Activated naive CD8-positive, alpha-beta T cell treated with anti-CD3 and anti-CD28 coated beads, Interleukin-2, amount 50 U/mL, for 24 hours (primary cell): ENCODE measurements around the gene PRXL2A.
"Not testable (repeated sequence)": the region's sequence is repeated elsewhere in the genome, so short reads cannot be mapped to it uniquely, and the experiment has no call there.

Experiments
- ATAC-seq: fragments of 150-1000 bp; cut with Tn5 transposase; one replicate; pipeline ENCODE4 v1.10.0; 2021
- DNase-seq: peaks from one replicate; pipeline ENCODE4 v3.0.0; 2021
- H3K27ac Mint-ChIP-seq: one replicate; pipeline ENCODE4 v1.8.0; 2021; ENCODE audit warnings: mild to moderate bottlenecking, mixed read lengths
- H3K27me3 Mint-ChIP-seq: one replicate; pipeline ENCODE4 v1.8.0; 2021; ENCODE audit warnings: mixed read lengths
- H3K36me3 Mint-ChIP-seq: one replicate; pipeline ENCODE4 v1.8.0; 2021; ENCODE audit warnings: low read depth, mixed read lengths
- H3K4me1 Mint-ChIP-seq: one replicate; pipeline ENCODE4 v1.8.0; 2021; ENCODE audit warnings: mixed read lengths
- H3K4me3 Mint-ChIP-seq: one replicate; pipeline ENCODE4 v1.8.0; 2021; ENCODE audit warnings: mild to moderate bottlenecking, moderate library complexity, mixed read lengths
- H3K9me3 Mint-ChIP-seq: one replicate; pipeline ENCODE4 v1.8.0; 2021; ENCODE audit warnings: mixed read lengths

The PRXL2A gene

DNA sequence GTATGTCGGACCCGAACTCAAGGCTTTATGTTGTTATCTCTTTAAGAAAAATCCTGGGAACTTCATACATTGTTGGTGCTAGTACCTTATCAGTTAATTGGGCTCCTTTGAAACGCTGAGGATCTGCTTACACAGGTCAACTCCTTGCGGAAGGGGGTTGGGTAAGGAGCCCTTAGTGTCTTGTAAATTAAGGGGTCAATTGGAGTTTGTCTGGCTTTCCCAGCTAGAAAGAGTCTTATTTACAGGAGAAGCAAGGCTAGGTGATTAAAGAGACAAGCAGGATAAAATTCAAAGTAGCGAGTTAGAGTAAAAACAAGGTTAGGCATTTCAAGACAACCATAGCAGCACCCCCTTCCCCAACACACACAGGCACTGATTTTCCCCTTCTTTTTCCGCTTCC lies 8.9 kb downstream of the PRXL2A start:
- H3K4me3 Mint-ChIP-seq, ATAC-seq, H3K27ac Mint-ChIP-seq, H3K27me3 Mint-ChIP-seq, H3K9me3 Mint-ChIP-seq, DNase-seq, H3K36me3 Mint-ChIP-seq: not testable (repeated sequence)
- H3K4me1 Mint-ChIP-seq = peaks cover 18% of the 10 kb centered on the region

DNA sequence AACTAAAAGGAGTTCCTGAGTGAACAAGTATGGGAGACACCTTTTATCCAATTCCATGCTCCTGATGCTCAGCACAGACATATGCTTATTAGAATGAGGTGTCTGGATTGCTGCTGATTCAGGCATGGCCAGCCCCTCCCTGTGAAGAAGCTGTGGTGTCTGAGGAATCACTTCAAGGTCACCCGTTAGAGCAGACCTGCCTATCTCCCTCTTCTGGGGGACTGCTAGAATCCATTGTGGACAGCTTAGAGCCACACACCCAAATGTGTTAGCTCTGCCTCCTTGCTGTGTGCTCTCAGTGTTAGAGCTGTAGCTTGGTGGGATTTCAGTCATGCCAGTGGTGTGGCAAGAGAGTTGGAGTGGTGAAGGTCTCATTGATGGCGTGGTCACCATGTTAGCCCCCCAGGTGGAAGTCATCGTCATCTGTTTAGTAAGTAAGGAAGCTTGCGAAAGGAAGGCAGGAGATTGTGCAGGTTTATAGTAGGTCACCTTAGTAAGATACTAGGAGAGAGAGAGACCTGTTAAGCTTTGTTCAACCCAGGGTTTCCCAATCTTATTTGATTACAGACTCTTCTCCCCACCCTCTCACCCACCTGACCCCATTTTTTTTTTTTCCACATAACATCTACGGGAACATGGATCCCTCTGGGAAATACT lies 12.8 kb downstream of the PRXL2A start:
- no peak overlapping the region for H3K27ac Mint-ChIP-seq
- no peak overlapping the region for H3K4me3 Mint-ChIP-seq
- no peaks in the 10 kb centered on the region for H3K4me1 Mint-ChIP-seq
- peaks cover 4% of the 10 kb centered on the region for H3K36me3 Mint-ChIP-seq
- H3K9me3 Mint-ChIP-seq = no peaks in the 10 kb centered on the region
- H3K27me3 Mint-ChIP-seq = no peaks in the 10 kb centered on the region
- ATAC-seq = no peak
- DNase-seq = no peak

DNA sequence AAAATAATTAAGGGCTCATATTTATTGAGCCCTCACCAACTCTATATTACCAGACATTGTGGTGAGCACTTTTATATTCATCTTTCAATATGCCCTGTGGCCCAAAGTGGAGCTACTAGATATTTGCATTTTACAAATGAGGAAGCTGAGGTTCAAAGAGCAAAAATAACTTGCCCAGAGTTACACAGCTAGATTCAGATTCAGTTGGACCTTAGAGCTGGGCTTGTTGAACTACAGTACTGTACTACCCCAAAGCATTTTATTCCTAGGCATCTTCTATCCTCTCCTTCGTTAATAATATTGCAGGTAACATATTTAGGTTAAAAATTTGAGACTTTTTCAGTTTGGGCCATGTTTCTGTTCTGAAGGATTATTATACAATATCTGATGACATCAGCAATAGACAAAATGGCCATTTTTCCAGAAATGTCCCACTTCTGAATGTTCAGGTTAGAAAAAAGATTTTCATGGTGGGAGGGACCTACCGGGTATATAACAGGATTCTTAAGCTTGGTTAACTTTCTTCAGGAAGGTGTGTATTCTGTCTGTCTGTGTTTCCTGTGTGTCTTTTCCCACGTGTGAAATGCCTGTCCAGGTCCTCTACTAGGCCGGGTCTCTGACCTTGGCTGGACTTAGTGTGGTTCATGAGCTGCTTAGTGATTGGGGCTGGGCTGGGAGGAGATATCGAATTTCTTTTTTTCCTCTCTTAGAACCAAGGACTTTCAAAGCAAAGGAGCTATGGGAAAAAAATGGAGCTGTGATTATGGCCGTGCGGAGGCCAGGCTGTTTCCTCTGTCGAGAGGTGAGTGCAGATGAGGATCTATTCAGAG lies 13.6 kb downstream of the PRXL2A start:
- Mint-ChIP-seq H3K27me3 (no peaks in the 10 kb centered on the region), H3K4me1 (no peaks in the 10 kb centered on the region), H3K27ac (no peak overlapping the region), H3K36me3 (peaks cover 4% of the 10 kb centered on the region), H3K9me3 (no peaks in the 10 kb centered on the region), H3K4me3 (no peak overlapping the region)
- DNase-seq = no peak
- no peak for ATAC-seq

DNA sequence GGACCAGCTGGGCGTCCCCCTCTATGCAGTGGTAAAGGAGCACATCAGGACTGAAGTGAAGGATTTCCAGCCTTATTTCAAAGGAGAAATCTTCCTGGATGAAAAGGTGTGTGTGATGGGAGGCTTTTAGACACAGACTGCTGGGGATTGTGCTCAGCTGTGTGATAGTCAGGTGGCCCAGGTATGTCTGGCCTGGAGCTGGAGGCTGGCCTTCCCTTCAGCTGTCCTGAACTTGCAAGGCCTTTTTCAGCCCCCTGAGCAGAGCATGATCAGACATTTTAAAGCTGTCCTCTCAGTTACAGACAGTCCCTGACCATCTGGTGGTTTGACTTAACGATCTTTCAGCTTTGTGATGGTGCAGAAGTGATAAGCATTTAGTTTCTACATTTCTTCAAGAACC lies 17.6 kb downstream of the PRXL2A start:
- Mint-ChIP-seq H3K27ac (no peak overlapping the region), H3K36me3 (peaks cover 12% of the 10 kb centered on the region), H3K4me3 (no peak overlapping the region), H3K27me3 (no peaks in the 10 kb centered on the region), H3K9me3 (no peaks in the 10 kb centered on the region), H3K4me1 (peaks cover 2% of the 10 kb centered on the region)
- DNase-seq (no peak), ATAC-seq (no peak)

DNA sequence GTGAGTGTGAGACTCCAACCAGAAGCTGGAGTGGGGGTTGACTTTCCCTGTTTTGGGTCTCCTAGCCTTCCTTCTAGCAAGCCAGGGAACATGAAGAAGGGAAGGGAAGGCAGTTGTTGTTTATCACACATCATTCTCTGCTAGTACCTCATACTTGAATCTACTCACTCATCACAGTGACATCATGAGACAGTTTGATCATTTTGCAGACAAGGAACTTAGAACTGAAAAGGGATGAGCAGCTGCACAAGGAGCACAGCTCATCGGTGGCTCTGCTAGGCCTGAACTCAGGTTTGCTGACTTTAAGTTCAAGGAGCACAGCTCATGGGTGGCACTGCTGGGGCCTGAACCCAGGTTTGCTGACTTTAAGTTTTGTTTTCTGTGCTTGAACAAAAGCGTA lies 19.2 kb downstream of the PRXL2A start:
- peaks cover 10% of the 10 kb centered on the region for H3K36me3 Mint-ChIP-seq
- ATAC-seq (no peak), DNase-seq (no peak)
- H3K9me3 Mint-ChIP-seq = no peaks in the 10 kb centered on the region
- no peaks in the 10 kb centered on the region for H3K27me3 Mint-ChIP-seq
- H3K4me1 Mint-ChIP-seq = peaks cover 2% of the 10 kb centered on the region
- no peak overlapping the region for H3K27ac Mint-ChIP-seq
- H3K4me3 Mint-ChIP-seq = no peak overlapping the region

DNA sequence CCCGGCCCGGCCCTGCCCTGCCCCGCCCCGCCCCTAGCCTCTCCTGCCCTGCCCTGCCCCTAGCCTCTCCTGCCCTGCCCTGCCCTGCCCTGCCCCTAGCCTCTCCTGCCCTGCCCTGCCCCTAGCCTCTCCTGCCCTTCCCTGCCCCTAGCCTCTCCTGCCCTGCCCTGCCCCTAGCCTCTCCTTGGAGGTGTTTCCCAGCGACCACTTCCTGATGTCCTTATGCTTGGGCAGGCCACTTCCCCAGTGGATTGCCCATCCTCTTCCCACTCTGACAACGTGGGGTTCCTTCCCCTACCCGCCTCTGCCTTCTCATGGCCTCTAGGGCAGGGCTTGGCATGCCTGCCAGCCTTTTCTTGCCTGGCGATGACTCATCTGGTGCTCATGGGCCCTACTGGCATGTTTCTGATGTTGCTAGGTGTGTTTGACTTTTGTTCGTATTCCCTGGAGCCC lies 21.2 kb downstream of the PRXL2A start:
- no peaks in the 10 kb centered on the region for H3K9me3 Mint-ChIP-seq
- DNase-seq = no peak
- no peak overlapping the region for H3K27ac Mint-ChIP-seq
- H3K4me3 Mint-ChIP-seq = no peak overlapping the region
- H3K27me3 Mint-ChIP-seq = no peaks in the 10 kb centered on the region
- peaks cover 9% of the 10 kb centered on the region for H3K36me3 Mint-ChIP-seq
- peak; percentile 10 for ATAC-seq
- H3K4me1 Mint-ChIP-seq = peaks cover 2% of the 10 kb centered on the region

DNA sequence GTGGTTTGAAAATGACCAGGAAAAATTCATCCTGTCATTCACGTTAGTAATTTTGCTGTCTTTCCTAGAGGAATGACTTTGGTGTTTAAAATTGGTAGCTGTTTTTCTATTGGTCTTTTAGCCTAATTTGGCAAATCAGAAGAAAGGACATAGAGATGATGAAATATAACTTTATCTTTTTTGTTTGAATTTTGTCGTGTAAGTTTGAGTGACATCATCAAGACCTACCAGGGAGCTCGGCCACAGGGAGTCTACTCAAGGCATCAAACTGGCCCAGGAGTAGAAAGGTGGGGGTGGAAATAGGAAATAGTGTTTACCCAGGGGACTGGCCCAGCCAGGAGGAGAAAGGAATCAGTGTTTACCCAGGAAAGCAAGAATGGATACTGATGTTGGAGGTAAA lies 24.8 kb downstream of the PRXL2A start:
- Mint-ChIP-seq H3K4me1 (peaks cover 2% of the 10 kb centered on the region), H3K4me3 (no peak overlapping the region), H3K27me3 (no peaks in the 10 kb centered on the region), H3K36me3 (peaks cover 4% of the 10 kb centered on the region), H3K27ac (no peak overlapping the region), H3K9me3 (no peaks in the 10 kb centered on the region)
- ATAC-seq (no peak), DNase-seq (no peak)

DNA sequence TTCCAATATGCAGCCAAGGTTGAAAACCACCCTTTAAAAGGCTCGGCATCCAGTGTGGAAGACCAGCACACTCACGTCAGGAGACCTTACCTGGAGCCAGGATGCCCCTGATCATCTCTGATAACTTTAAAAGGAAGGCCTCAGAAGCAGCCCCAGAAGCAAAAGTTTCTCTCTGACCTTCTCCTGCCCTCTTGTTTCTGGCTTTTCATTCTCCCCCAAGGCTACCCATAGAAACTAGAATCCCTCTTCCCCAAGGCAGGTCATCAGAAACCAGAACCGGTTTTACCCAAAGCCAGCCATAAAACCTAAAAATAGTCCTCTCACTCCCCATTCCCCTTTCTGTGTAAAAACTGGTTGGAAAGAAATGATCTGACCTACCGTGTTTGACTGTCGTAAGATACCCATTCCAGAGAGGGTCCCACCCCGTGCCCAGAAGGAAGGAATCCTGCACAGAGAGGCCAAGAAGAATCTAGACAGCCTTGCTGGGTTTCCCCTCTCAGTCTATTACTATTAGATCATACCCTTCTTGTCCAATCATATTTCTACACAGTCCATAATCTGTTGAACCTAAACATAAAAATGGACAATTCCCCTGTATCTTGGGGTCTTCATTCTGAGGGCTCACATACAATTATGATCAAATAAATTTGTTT lies 28.2 kb downstream of the PRXL2A start:
- DNase-seq (no peak), ATAC-seq (no peak)
- no peak overlapping the region for H3K27ac Mint-ChIP-seq
- no peak overlapping the region for H3K4me3 Mint-ChIP-seq
- H3K4me1 Mint-ChIP-seq = no peaks in the 10 kb centered on the region
- H3K36me3 Mint-ChIP-seq = no peaks in the 10 kb centered on the region
- no peaks in the 10 kb centered on the region for H3K27me3 Mint-ChIP-seq
- H3K9me3 Mint-ChIP-seq = no peaks in the 10 kb centered on the region

DNA sequence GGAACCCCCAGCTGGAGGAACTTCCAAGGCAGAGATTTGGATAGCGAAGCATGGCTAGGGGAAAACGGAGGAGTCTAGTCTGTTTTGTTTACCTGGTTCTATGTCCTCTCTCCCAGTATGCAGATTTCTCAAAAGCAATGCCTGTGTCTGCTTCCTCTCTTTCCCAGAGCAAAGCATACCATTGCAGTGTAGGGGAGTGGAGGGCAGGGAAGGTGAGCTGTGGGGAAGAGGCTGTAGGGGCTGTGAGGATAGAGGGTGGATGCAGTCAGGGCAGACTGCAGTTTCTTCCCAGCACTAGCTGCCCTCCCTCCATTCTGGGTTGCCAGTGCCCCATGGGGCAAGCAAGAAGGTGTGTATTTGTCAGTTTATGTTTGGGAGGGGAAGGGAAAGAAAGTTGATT lies 28.9 kb downstream of the PRXL2A start:
- H3K9me3 Mint-ChIP-seq = no peaks in the 10 kb centered on the region
- H3K36me3 Mint-ChIP-seq = no peaks in the 10 kb centered on the region
- no peak overlapping the region for H3K27ac Mint-ChIP-seq
- DNase-seq (no peak), ATAC-seq (no peak)
- no peak overlapping the region for H3K4me3 Mint-ChIP-seq
- H3K4me1 Mint-ChIP-seq = no peaks in the 10 kb centered on the region
- H3K27me3 Mint-ChIP-seq = no peaks in the 10 kb centered on the region

DNA sequence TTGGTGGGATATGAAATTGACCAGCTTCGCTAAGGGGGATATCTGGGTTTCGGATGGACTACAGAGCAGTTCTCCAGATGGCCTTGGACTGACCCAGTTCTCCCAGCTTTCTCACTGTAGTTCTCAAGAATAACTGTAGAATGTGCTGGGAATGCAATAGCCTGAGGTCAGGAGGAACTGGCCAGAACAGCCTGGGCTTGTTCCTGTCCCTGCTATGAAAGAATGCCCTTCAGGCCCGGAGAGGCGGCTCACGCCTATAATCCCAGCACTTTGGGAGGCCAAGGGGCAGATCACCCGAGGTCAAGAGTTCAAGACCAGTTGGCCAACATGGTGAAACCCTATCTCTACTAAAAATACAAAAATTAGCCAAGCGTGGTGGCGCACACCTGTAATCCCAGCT lies 33.5 kb downstream of the PRXL2A start:
- ATAC-seq = no peak
- Mint-ChIP-seq H3K27me3 (no peaks in the 10 kb centered on the region), H3K36me3 (no peaks in the 10 kb centered on the region), H3K9me3 (no peaks in the 10 kb centered on the region), H3K4me3 (no peak overlapping the region), H3K4me1 (peaks cover 34% of the 10 kb centered on the region), H3K27ac (no peak overlapping the region)
- no peak for DNase-seq

DNA sequence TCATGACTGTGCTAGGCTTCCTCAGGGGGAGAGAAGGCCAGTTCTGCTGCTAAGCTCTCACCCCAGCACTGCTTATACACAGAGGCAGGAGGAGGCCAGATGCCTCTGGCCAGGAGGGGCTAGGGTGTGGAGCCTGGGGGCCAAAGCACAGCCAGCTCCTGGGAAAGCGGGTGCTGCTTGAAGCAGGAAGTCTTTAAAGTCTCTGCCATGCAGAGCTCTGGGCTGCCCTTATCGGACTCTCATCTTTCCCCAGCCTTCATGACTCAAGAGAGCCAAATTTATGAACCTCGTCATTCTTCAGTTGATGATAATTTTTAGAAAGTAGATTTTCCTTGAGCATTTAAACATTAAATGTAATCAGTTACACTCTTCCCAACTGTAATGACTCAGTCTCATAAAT lies 34.5 kb downstream of the PRXL2A start:
- no peak for ATAC-seq
- peaks cover 37% of the 10 kb centered on the region for H3K4me1 Mint-ChIP-seq

DNA sequence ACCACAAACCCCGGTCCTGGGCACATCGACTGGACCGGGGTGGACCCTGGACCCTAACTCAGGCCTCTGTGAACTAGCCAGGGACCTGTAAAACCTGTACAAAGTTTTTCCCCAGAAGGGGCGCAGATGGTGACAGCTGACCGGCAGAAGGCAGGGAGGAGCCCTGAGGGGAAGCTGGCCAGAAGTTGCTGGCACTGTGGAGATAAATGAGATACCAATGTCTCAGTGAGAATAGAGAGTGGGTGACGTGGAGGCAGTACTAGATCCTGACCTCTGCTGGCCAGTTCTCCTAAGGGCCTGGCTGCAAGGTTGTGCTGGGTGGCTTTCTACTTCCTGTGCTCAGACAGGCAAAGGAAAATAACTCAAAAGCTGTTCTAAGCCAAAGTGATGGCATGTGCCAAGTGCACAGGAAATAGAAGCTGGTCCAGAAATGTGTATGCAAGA lies 35.2 kb downstream of the PRXL2A start:
- no peak for DNase-seq
- Mint-ChIP-seq H3K27me3 (no peaks in the 10 kb centered on the region), H3K9me3 (no peaks in the 10 kb centered on the region), H3K4me1 (peaks cover 38% of the 10 kb centered on the region), H3K27ac (no peak overlapping the region), H3K36me3 (no peaks in the 10 kb centered on the region), H3K4me3 (no peak overlapping the region)
- peak; percentile 42 for ATAC-seq

More for the DNA sequence above, 34.5 kb downstream of the PRXL2A start:
- no peak for DNase-seq
- Mint-ChIP-seq H3K27me3 (no peaks in the 10 kb centered on the region), H3K36me3 (no peaks in the 10 kb centered on the region), H3K27ac (no peak overlapping the region), H3K9me3 (no peaks in the 10 kb centered on the region), H3K4me3 (no peak overlapping the region)

DNA sequence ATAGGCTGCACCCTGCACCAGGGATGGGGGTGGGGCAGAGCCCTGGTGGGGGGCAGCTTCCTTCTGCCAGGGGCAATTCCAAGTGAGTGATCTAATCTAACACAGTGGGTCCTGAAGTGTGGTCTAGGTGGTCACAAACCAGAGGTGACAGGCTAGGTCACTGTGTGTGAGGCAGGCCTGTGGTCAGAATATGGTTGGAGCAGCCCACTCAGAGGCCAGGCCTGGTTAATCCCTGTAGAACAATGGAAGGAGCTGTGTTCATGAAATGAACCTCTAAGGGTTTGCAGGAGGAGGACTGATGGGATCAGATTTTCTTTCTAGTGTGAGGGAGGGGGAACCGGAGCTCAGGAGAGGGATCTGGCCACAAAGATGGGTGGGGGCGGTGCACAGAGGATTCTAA lies 35.8 kb downstream of the PRXL2A start:
- peaks cover 41% of the 10 kb centered on the region for H3K4me1 Mint-ChIP-seq
- H3K36me3 Mint-ChIP-seq = no peaks in the 10 kb centered on the region
- H3K27ac Mint-ChIP-seq = peak overlapping the region; percentile 36
- no peak overlapping the region for H3K4me3 Mint-ChIP-seq
- ATAC-seq (no peak), DNase-seq (no peak)
- H3K9me3 Mint-ChIP-seq = no peaks in the 10 kb centered on the region
- H3K27me3 Mint-ChIP-seq = no peaks in the 10 kb centered on the region

DNA sequence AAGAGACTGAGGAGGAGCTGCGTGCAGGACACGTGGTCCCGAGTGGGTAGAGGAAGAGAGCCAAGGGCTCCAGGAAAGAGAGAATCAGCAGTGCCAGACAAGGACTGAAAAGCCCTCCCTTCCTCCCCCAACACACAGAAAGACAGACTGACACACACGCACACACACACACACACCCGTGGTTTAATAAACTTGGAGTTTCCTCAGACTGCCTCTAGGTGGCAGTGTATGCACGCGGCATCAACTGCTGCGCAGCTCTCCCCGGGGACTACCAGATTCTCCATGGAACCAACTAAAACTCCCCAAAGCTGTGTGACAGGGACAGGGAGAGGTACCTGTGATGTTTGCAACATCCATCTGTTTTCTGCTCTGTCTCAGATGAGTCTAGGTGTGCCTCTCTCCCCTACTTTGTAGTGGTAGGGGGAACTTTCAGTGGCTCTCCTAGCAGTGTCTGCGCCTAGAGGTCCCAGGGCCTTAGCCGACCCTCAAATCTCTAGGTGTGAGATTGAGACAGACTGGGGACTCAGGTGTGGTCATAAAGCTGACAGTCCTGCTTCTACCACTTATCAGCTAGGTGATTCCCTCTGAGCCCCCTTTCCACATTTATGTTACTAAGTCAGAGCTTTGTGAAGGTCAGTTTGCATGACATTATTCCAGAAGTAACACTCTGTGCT lies 36.4 kb downstream of the PRXL2A start:
- DNase-seq = peak; percentile 67
- Mint-ChIP-seq H3K4me1 (peaks cover 46% of the 10 kb centered on the region), H3K27ac (peak overlapping the region; percentile 36), H3K4me3 (no peak overlapping the region), H3K36me3 (no peaks in the 10 kb centered on the region), H3K27me3 (no peaks in the 10 kb centered on the region), H3K9me3 (no peaks in the 10 kb centered on the region)
- ATAC-seq = peak; percentile 83
